ENCODE results near the gene GNAQ.

- TF ChIP-seq CTCF (IDR thresholded peaks at IDR 0.05) (no peak), ZFX (IDR thresholded peaks at IDR 0.05; ENCODE audit: borderline replicate concordance) (no peak)
Measured at GRCh38 chr9:77844415-77844814, 187.2 kb downstream of the GNAQ start.

All from 22Rv1 (cell line).